IMR-90 (cell line): ENCODE data around the gene SERP1. TPM values are rescaled to one million over a fixed set of nuclear protein-coding genes. Genes with fewer than 3 reads are reported as not detected.

Experiments
- ATAC-seq: fragments of 200-7000 bp; cut with Tn5 transposase; 2 replicates; pipeline ENCODE4 v1.9.1; 2020; ENCODE audit warnings: low read depth, mild to moderate bottlenecking, moderate library complexity
- BruUV-seq: library from RNA; stranded (reverse); fragments of 400-500 nt; replicated peaks from 2 replicates; lab custom pipeline; 2021; lab: Mats Ljungman, UMichigan
- CTCF ChIA-PET: fragments of 300-600 bp; formaldehyde crosslinking; extraction: SDS; loops from one replicate; lab custom pipeline; 2021; ENCODE audit warnings: antibody characterized with exemption; lab: Yijun Ruan, JAX
- POLR2A ChIA-PET: fragments of 300-600 bp; sonication (Branson Sonifier 250); formaldehyde crosslinking; loops from one replicate; lab custom pipeline; 2022; ENCODE audit warnings: antibody characterized with exemption; ENCODE audit not compliant: unreplicated experiment; lab: Charles Lee
- DNase-seq: peaks from one replicate; pipeline ENCODE4 v3.0.0; 2013
- H2AFZ ChIP-seq: replicated peaks from 2 replicates; pipeline ENCODE3; 2013; ENCODE audit warnings: low read length, mild to moderate bottlenecking; ENCODE audit not compliant: poor library complexity
- H2AK5ac ChIP-seq: 2 replicates; pipeline ENCODE4 v1.6.1; 2013; ENCODE audit warnings: low read depth, low read length, inconsistent platforms
- H2AK9ac ChIP-seq: replicated peaks from 2 replicates; pipeline ENCODE3; 2013; ENCODE audit warnings: mild to moderate bottlenecking, low read depth, low read length, moderate library complexity; ENCODE audit not compliant: poor library complexity
- H2BK120ac ChIP-seq: 2 replicates; pipeline ENCODE4 v1.6.1; 2013; ENCODE audit warnings: low read depth, low read length, inconsistent platforms
- H2BK15ac ChIP-seq: 3 replicates; pipeline ENCODE4 v1.6.1; 2013; ENCODE audit warnings: low read depth, low read length, inconsistent platforms
- H2BK20ac ChIP-seq: 2 replicates; pipeline ENCODE4 v1.6.1; 2013; ENCODE audit warnings: low read depth, mild to moderate bottlenecking, inconsistent platforms, low read length, moderate library complexity
- H2BK5ac ChIP-seq: 2 replicates; pipeline ENCODE4 v1.6.1; 2013; ENCODE audit warnings: mild to moderate bottlenecking, low read depth, low read length, inconsistent platforms; ENCODE audit not compliant: poor library complexity, severe bottlenecking
- H3K14ac ChIP-seq: replicated peaks from 2 replicates; pipeline ENCODE4 v1.6.1; 2013; ENCODE audit warnings: low read depth, low read length, inconsistent platforms
- H3K18ac ChIP-seq: 2 replicates; pipeline ENCODE4 v1.6.1; 2013; ENCODE audit warnings: low read depth, low read length, control low read depth
- H3K23ac ChIP-seq: 2 replicates; pipeline ENCODE4 v1.6.1; 2013; ENCODE audit warnings: low read depth, low read length, inconsistent platforms
- H3K27ac ChIP-seq: 2 replicates; pipeline ENCODE4 v1.5.1; 2013; ENCODE audit warnings: mild to moderate bottlenecking, control low read depth, low read length; ENCODE audit not compliant: insufficient read depth
- H3K27me3 ChIP-seq: 2 replicates; pipeline ENCODE4 v1.6.1; 2013; ENCODE audit warnings: low read length; ENCODE audit not compliant: control insufficient read depth, insufficient read depth
- H3K36me3 ChIP-seq: 2 replicates; pipeline ENCODE4 v1.6.1; 2013; ENCODE audit warnings: low read length, mixed read lengths; ENCODE audit not compliant: control insufficient read depth, insufficient read depth
- H3K4ac ChIP-seq: 2 replicates; pipeline ENCODE4 v1.6.1; 2013; ENCODE audit warnings: low read depth, low read length, inconsistent platforms
- H3K4me1 ChIP-seq: 2 replicates; pipeline ENCODE4 v1.6.1; 2013; ENCODE audit warnings: low read length, mixed read lengths; ENCODE audit not compliant: control insufficient read depth, insufficient read depth
- H3K4me2 ChIP-seq: 2 replicates; pipeline ENCODE4 v1.6.1; 2013; ENCODE audit warnings: low read depth, mild to moderate bottlenecking, control low read depth, low read length, moderate library complexity
- H3K4me3 ChIP-seq: 2 replicates; pipeline ENCODE4 v1.5.1; 2013; ENCODE audit warnings: low read depth, mild to moderate bottlenecking, control low read depth, low read length, moderate library complexity; ENCODE audit not compliant: insufficient read depth
- H3K56ac ChIP-seq: 2 replicates; pipeline ENCODE4 v1.6.1; 2013; ENCODE audit warnings: low read length, inconsistent platforms; ENCODE audit not compliant: insufficient read depth; ENCODE audit errors: extremely low read depth
- H3K79me1 ChIP-seq, 2 experiments: 2 replicates each; pipeline ENCODE4 v1.6.1; 2013; ENCODE audit warnings: low read length in 2 of 2, inconsistent platforms in 1 of 2, low read depth in 1 of 2
- H3K9ac ChIP-seq: 2 replicates; pipeline ENCODE4 v1.6.1; 2013; ENCODE audit warnings: low read depth, low read length, control low read depth
- H3K9me1 ChIP-seq: 2 replicates; pipeline ENCODE4 v1.6.1; 2013; ENCODE audit warnings: low read length, inconsistent platforms; ENCODE audit not compliant: insufficient read depth
- H3K9me3 ChIP-seq: 2 replicates; pipeline ENCODE4 v1.6.1; 2013; ENCODE audit warnings: low read length; ENCODE audit not compliant: control insufficient read depth, insufficient read depth
- H4K20me1 ChIP-seq: 2 replicates; pipeline ENCODE4 v1.6.1; 2013; ENCODE audit warnings: low read length, inconsistent platforms; ENCODE audit not compliant: insufficient read depth
- H4K5ac ChIP-seq: 2 replicates; pipeline ENCODE4 v1.6.1; 2013; ENCODE audit warnings: mild to moderate bottlenecking, low read depth, low read length, control low read depth
- H4K8ac ChIP-seq, 2 experiments: 2 replicates each; pipeline ENCODE4 v1.6.1; 2013; ENCODE audit warnings: low read depth in 2 of 2, low read length in 2 of 2, control low read depth in 1 of 2, inconsistent platforms in 1 of 2
- H4K91ac ChIP-seq: 2 replicates; pipeline ENCODE4 v1.6.1; 2013; ENCODE audit warnings: low read depth, low read length, inconsistent platforms; ENCODE audit not compliant: insufficient read depth
- BHLHE40 ChIP-seq: fragments of 150-350 bp; IDR thresholded peaks from 2 replicates; pipeline ENCODE4 v1.6.1; 2016; ENCODE audit warnings: mild to moderate bottlenecking, low read depth, low read length
- CEBPB ChIP-seq: IDR thresholded peaks from 2 replicates; pipeline ENCODE4 v1.6.1; 2012; ENCODE audit warnings: low read depth, low read length, improper control_type of control experiment
- CHD1 ChIP-seq: IDR thresholded peaks from 2 replicates; pipeline ENCODE4 v1.6.1; 2012; ENCODE audit warnings: low read depth, low read length, improper control_type of control experiment
- MAZ ChIP-seq: IDR thresholded peaks from 2 replicates; pipeline ENCODE4 v1.6.1; 2012; ENCODE audit warnings: low read depth, mild to moderate bottlenecking, low read length, improper control_type of control experiment, moderate library complexity, borderline replicate concordance
- WGBS, 2 experiments: methylation state at CpG; one replicate each; pipeline versions ENCODE4 v1.1.5 to v1.1.7; 2013; ENCODE audit warnings: missing lambda C conversion rate in 2 of 2; ENCODE audit not compliant: insufficient read length in 1 of 2; ENCODE audit errors: extremely low coverage in 2 of 2; 5-methylcytosine and 5-hydroxymethylcytosine counted together
- dilution Hi-C: fragments of 300-500 bp; cut with HindIII; formaldehyde crosslinking; loops from one replicate; pipeline ENCODE4 v1.14.3; 2018; ENCODE audit warnings: low sequenced_read_pairs; ENCODE audit not compliant: unreplicated experiment
- in situ Hi-C: fragments of 300-500 bp; cut with MboI; formaldehyde crosslinking; loops from 3 replicates; pipeline ENCODE4 v1.14.3; 2019; ENCODE audit warnings: low sequenced_read_pairs, inconsistent platforms, mixed read lengths
- intact Hi-C: fragments of 100-400 bp; cut with micrococcal nuclease; formaldehyde crosslinking; loops from 2 replicates; pipeline ENCODE4 v1.10.0; 2022
- polyA plus RNA-seq, 3 experiments: library from polyadenylated mRNA; depleted of rRNA; stranded (reverse); fragments of >200 nt; gene quantifications; 2 replicates each; pipeline ENCODE4 v1.2.3, GENCODE V29; 2012; ENCODE audit warnings: low replicate concordance in 1 of 3
- total RNA-seq: library from RNA; depleted of rRNA; stranded (reverse); fragments of >200 nt; gene quantifications from 2 replicates; pipeline ENCODE4 v1.2.3, GENCODE V29; 2012

SERP1 gene
- total and polyA plus RNA-seq, 2 of the 4 experiments (the other 2 are of a cell fraction) = 64.0 to 73.4 TPM

DNA sequence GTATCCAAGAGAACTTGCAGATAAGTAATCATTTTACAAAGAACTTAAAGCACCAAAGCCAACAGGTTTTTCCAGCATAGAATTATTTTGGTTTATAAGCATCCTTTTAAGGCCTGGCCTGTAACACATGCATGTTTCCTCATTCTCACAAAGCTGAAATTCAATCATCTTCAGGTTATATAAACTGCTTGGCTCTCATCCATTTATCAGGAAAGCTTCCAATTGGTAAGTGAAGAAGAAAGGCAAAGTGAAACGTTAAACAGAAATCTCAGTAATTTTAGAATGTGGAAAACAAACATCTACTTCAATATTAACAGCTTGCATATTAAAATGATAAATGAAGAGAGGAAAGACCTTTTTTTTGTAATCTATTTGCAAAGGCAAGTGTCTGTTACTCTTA lies 1.6 kb downstream of the SERP1 start:
- intact Hi-C loops = loop anchor here (1.0 kb wide), 1 partner anchor 134 kb away; no protein-coding TSS in a partner anchor
- Histone ChIP-seq H3K79me1 (peaks cover 12 to 50% of the 10 kb centered on the region in 2 experiments), H3K56ac (peak overlapping the region; percentile 25; the same call in 1 of the 2 replicates), H3K27me3 (no peaks in the 10 kb centered on the region), H3K9me1 (no peaks in the 10 kb centered on the region), H3K27ac (no peak overlapping the region), H3K23ac (peak overlapping the region; percentile 59; the same call in 1 of the 2 replicates), H2BK20ac (no peak overlapping the region), H2BK5ac (peak overlapping the region; percentile 23), H3K9ac (peak overlapping the region; percentile 90; the same call in 1 of the 2 replicates), H3K18ac (no peak overlapping the region), H3K4me1 (no peaks in the 10 kb centered on the region), H2AK5ac (no peak overlapping the region), H3K4me3 (peak overlapping the region; percentile 90), H4K8ac (no peak overlapping the region), H3K36me3 (no peaks in the 10 kb centered on the region), H4K20me1 (peaks cover 33% of the 10 kb centered on the region; the same call in 1 of the 2 replicates), H2AFZ (no peak overlapping the region), H3K4me2 (peak overlapping the region; percentile 77), H3K4ac (no peak overlapping the region), H3K9me3 (no peaks in the 10 kb centered on the region), H2BK120ac (no peak overlapping the region), H2AK9ac (no peak overlapping the region), H4K5ac (no peak overlapping the region), H3K14ac (no peak overlapping the region), H4K91ac (no peak overlapping the region), H2BK15ac (no peak overlapping the region)
- dilution Hi-C loops = no loop called here
- peak; percentile 47 for DNase-seq
- POLR2A ChIA-PET = interaction anchor here (0.6 kb wide), 1 partner anchor 58 kb away, joined by 3 read pairs; the partner anchor contains the start of gene SELENOT
- WGBS, 2 experiments = no CpG with 5 or more reads among the region's 1 CpG
- in situ Hi-C loops = no loop called here
- no TSS peak for BruUV-seq
- no peak for ATAC-seq
- CTCF ChIA-PET = interaction anchor here (1.0 to 1.8 kb wide), 2 partner anchors 10 to 13 kb away, joined by 3 to 4 read pairs; no protein-coding TSS in a partner anchor
- TF ChIP-seq MAZ (no peak), CHD1 (no peak), BHLHE40 (no peak), CEBPB (no peak)
